Ecto neural progenitor cell (in vitro differentiated cells): Measurements from ENCODE around the gene CRIP3.

Experiments used
- DNase-seq: peaks from one replicate; pipeline ENCODE4 v3.0.0-alpha.2; 2018; ENCODE audit warnings: low spot score

Gene CRIP3

DNA sequence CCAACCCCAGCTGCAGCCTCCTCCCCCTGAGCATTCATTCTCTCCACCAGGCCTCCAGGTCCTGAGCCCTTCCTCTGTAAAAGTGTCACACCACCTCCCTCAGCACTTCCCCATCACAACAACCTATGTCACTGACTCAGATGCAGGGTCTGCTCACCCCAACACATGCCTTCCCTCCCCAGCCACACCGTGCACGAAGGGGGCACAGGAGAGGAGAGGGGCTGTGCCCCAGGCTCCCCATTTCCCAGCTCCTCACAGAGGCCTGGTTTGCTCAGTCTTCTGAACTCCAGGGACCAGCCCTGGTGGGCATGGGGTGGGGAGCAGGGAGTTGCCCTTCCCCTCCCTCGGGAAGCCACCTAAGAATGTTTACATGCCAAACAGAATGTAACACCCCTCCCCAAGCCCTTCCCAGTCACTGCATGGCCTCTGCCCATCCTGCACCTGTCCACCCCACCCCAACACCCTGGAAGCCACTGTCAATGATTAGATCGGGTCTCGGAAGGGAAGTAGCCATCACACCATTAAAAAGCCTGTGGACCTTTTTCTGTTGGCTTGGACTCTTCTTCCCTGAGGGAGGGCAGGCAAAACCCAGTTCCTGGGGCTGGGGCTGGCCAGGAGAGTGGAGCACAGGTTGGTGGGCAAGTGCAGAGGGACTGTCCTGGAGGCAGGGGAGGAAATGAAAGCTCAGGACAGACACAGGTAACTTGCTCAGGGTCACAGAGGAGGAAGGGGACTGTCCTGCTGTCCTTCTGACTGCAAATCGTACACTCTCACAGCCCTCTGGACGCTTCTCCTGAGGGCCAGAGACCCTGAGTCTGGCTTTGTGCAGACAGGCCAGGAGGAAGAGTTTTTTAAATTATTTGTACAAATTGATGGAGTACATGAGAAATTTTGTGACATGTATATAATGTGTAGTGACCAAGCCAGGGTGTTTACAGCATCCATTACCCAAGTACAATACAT, 20.6 kb downstream of the CRIP3 start:
- DNase-seq: no peak

DNA sequence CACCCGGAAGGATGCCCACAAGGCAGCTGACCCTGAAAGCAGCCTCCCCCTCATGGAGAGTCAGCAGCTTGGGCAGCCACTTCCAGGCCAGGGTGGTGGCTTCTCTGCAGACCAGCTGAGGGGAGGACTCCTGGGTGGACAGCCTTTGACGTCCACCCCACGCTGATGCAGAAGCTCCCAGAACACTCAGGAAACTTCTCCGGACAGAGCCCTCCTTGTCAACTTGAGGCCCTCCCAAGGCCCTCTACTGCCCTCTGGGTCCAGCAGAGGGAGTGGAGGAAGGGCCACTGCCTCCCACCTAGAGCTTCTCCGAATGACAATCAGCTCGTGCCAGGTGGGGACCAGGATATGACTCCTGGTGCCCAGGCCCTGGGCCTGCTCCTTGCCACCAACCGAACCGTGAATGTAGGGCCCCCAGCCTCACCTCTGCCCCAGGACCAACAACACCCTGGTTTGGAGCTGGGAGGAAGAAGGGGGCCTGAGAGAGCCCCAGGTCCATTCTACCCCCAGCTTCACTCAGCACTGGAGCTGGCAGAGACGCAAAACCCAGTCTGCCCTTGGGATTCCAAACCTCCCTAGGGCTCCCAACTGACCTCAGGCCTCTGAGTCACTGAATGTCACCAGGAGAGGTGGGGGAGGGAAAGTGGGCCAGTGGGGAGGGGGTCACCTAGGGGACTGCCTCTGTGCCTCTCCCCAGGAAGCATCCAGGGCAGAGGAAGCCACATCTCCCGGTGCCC, 21.5 kb downstream of the CRIP3 start:
- no peak for DNase-seq

DNA sequence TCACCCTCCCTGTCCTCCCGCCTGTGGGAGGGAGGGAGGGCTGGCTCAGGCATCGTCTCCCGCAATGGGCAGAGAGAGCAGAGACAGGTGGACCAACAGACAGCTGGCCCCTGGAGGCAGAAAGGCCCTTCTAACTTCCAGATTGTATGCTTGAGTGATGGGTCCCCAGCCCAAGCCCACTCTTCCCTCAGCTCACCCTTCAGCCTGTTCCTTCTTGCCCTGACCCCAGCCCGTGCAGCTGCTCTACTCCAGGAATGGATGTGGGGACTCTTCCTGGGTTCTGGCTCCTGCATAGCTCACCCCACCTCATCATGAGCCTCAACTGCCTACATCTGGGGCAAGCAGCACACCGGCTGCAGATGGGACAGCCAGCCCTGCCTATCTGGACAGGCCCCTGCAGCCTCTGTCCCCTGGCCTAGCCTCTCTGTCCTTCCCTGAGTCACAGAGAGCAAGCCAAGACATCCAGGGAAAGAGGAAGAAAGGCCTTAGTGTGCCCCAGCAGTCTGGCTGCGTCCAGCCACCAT, 22.1 kb downstream of the CRIP3 start:
- DNase-seq: no peak

DNA sequence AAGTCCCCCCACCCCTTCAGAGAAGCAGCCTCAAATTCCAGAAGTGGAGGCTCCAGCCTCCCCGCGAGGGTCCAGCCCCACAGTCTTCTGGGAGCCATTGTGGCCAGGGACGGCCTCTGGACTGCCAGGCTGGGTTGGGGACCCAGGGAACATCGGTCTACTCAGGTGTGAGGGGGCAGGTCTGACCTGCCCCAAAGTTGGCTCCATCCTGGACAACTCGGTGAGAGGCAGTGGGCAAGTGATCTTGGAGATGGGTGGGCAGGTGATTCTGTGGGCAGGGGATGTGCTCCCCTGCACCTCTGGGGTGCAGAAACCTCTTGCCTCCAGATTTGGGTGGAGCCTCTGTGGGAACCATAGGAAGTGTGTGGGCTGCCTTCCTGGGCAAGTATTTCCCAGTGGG, 22.8 kb downstream of the CRIP3 start:
- DNase-seq: no peak

DNA sequence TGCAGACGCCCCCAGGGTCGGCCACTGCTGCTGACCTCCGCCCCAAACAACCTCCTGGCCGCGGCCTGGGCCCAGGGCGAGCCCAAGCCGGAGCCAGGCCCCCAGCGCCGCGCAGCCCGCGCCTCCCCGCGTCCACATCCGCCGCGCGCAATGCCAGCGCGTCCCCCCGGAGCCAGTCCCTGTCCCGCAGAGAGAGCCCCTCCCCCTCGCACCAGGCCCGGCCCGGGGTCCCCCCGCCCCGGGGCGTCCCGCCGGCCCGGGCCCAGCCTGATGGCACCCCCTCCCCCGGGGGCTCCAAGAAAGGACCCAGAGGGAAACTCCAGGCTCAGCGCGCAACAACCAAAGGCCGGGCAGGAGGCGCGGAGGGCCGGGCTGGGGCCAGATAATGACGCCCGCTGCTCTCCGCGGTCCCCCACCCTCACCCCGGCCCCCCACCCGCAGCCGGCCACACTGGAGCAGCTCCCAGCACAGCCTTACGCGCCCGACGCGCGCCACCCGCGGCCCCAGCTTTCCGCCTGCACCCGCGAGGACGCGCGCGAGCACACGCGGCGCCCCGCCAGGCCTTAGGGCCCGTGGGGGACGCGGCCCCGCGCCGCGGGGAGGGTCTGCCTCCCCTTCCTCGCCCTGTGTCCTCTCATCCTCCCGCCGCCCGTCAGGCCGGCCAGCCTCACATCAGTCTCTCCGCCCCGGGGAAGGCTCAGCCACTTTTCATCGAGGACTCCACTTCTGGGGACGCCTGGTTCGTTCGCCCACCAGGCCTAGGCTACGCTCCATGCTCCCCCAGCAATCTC, 23.4 kb downstream of the CRIP3 start:
- peak; percentile 68 for DNase-seq

DNA sequence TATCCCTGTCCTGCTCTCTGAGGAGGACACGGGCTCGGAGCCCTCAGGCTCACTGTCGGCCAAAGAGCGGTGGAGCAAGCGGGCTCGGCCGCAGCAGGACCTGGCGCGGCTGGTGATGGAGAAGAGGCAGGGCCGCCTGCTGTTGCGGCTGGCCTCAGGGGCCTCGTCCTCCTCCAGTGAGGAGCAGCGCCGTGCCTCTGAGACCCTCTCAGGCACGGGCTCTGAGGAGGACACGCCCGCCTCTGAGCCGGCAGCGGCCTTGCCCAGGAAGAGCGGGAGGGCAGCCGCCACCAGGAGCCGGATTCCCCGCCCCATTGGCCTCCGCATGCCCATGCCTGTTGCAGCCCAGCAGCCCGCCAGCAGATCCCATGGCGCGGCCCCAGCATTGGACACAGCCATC, 24.7 kb downstream of the CRIP3 start:
- DNase-seq: no peak

DNA sequence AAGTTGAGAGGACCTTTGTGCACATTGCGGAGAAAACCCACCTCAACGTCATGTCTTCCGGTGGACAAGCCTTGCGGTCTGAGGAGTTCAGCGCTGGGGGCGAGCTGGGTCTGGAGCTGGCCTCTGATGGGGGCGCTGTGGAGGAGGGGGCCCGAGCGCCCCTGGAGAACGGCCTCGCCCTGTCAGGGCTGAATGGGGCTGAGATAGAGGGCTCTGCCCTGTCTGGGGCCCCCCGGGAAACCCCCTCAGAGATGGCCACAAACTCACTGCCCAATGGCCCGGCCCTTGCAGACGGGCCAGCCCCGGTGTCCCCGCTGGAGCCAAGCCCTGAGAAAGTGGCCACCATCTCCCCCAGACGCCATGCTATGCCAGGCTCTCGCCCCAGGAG, 25.1 kb downstream of the CRIP3 start:
- DNase-seq: no peak

DNA sequence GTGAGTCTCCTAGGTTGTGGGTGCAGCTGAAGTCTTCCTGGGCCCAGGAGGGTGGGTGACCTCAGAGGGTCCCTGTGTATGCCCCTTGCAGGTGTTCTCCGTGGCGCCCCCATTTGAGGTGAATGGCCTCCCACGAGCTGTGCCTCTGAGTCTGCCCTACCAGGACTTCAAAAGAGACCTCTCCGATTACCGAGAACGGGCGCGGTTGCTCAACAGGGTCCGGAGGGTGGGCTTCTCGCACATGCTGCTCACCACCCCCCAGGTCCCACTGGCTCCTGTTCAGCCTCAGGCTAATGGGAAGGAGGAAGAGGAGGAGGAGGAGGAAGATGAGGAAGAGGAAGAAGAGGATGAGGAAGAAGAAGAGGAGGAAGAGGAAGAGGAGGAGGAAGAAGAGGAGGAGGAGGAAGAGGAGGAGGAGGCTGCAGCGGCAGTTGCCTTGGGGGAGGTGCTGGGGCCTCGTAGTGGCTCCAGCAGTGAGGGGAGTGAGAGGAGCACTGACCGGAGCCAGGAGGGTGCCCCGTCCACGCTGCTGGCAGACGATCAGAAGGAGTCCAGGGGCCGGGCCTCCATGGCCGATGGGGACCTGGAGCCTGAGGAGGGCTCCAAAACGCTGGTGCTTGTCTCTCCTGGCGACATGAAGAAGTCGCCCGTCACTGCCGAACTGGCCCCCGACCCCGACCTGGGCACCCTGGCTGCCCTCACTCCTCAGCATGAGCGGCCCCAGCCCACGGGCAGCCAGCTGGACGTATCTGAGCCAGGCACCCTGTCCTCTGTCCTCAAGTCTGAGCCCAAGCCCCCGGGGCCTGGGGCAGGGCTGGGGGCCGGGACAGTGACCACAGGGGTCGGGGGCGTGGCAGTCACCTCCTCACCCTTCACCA, 25.8 kb downstream of the CRIP3 start:
- no peak for DNase-seq

DNA sequence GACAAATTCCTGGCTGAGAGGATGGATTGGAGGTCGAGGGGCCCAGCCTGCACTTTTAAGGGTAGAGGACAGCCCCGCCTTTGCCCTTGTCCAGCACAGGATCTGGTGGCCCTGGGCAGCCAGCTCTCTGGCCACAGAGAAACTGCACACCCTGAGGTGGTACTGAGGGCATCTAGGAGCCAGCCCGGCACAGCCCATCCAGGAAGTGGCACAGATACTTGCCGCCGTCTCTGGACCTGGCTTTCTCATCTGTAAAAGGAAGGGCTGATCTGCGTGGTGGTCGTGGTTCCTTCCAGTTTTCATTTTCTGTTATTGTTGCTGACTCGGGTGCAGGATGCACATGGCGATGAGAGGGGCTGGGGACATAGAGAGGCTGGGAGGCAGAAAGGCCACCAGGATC, 26.6 kb downstream of the CRIP3 start:
- DNase-seq: no peak

DNA sequence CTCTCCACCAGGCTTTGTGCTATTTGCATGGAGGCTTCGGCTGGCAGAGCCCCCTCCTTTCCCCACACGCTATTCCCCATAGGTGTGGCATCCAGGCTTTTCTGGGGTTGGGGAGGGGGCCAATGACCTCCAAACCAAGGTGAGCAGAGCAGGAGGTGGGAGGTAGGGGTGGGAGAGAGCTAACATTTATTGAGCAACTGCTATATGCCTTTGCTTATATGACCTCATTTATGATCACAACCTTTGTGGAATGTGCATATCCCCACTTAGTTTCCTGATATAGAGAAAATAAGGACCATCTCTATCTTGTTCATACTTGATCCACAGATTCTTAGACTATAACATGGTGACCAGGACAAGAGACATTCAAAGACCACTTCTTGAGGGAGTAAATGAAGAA, 28.4 kb downstream of the CRIP3 start:
- no peak for DNase-seq

DNA sequence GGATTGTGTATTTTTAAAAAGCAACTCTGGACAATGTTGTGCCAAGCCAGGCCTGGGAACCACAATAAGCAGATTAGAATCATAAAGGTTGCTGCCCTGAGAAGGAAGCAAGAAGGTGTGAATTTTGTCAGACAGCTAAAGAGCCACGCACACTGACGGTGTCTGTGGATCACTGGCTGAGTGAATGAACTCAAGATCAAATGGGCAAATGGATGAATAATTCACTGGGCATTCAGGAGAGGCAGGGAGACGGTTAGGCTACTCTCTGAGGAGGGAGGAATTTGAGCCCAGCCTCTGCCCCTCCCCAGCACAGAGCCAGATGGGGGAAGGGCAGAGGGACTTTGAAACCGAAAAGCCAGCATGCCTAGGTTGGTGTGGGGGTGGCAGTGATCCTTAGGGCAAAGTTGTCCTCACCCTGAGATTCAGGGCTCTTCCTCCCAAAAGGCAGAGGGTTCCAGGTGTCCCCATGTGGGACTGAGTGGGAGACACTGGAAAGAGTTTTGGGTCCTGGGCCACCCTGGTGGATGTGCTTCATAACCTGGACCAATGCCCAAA, 30.0 kb downstream of the CRIP3 start:
- DNase-seq: no peak

DNA sequence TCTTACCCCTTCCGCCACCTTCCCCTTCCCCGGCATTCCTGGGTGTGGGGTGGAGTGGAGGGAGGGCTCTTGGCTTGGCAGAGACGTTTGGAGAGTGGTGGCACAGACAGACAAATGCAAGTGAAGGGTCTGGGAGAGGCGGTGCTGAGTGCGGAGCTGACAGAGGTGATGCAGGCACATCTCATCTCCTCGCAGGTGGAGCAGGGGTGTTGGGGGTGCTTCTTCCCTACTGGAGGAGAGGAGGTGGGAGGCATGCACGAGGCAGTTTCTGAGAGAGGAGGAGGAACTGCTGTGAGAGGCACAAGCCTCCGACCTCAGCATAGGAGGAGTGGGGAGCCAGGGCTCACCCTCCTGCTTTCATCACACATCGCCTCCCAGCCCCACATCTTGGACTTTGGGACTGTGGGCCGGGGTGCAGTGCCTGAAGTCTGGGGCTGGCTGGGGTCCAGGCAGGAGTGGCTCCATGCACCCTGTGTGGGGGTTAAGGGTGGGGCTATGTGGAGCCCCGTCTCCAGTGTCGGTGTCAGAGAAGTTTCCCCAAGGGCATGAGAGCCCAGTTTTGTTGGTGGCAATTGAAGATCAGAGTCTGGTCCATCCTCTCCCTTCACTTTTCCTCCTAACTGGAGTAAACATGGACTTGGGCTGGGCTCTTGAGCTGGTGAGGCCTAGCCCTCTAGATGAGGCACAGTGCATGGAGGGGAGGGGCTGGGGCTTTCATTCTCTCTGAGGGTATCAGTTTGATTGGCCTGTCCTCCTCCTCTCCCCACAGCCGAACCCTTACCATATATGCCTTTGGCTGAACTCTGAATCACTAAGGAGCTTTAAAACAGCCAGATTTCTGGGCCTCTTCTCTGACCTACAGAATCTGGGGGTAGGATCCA, 30.7 kb downstream of the CRIP3 start:
- DNase-seq: no peak

DNA sequence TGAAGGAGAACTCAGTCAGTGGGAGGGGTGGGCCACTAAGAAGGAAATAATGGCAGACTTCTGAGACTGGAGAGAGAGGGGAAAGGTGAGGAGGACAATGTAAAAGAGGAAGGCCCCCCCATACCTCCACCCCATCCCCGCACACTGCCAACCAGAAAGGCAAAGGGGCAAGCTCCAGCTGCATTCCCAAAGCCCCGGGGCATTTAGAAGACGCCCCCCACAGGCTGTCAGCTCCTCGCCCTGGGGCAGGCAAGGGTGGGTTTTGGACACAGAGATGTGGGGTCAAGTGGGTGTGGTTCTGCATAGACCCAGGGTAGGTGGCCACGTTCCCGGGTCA, 31.4 kb downstream of the CRIP3 start:
- DNase-seq: no peak

DNA sequence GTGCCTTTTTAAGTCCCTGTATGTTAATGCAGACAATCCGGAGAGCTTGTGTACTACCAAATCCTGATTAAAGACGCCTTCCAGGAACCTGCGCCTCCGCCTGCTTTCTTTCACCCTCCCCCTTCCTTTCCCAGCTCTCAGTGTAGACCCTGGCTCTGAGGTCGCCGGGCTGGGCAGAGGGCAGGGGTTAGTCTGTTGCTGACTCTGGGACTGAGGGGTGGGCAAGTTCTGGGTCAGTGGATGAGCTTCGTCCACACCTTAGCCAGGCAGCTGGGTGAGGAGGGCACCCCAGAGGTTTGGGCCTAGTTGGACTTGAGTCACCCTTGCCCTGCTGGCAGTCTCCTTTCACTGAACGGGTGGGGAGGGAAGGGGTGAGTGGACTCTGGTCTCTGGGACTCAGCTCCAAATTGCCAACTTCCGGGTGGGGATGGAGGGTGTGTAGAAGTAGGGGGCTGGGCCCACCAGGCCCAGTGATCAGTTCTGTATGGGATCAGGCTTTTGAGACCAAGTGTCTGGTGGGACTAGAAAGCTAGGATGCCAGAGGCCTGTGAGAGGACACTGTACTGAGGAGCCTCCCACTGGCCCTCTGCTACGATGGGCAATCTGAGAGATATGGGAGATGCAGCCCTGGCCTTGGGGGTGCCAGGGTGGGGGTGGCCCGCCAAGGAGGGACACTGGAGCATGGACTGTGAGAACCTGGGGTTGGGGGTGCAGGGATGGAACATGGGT, 31.9 kb downstream of the CRIP3 start:
- DNase-seq: no peak

DNA sequence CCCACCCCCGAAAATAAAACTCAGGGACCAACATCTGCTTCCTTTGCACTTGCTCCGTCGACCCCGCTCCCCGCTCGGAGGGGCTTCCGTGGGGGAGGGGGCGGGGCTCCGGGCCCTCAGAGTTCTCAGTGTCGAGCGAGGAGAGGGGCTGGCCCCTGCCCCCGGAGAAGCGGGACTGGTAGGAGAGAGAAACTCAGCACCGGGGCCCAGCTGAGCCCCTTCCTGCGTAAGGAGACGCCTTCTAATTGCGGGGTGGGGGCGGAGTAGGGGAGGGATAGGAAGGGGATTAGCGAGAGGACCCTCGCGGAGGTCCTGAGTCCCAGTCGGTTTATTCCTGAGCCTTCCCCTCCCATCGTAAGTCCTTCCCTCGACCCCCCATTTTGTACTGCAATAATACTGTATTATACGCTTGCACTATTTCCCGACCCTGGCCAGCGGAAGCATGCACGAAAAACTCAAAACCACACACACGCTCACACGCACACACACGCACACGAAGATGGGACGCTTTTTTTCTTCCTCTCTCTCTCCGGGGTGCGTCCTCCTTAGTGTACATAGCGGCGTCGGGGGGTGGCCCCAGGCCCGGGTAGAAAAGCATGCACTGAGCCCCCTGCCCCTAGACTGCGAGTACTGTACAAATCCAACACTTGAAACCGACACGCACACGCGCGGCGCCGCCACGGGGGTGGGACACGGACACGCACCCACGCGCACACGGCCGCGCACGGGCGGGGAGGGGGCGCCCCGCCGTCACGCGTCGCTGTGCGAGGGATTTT, 32.6 kb downstream of the CRIP3 start:
- DNase-seq: peak; percentile 67

DNA sequence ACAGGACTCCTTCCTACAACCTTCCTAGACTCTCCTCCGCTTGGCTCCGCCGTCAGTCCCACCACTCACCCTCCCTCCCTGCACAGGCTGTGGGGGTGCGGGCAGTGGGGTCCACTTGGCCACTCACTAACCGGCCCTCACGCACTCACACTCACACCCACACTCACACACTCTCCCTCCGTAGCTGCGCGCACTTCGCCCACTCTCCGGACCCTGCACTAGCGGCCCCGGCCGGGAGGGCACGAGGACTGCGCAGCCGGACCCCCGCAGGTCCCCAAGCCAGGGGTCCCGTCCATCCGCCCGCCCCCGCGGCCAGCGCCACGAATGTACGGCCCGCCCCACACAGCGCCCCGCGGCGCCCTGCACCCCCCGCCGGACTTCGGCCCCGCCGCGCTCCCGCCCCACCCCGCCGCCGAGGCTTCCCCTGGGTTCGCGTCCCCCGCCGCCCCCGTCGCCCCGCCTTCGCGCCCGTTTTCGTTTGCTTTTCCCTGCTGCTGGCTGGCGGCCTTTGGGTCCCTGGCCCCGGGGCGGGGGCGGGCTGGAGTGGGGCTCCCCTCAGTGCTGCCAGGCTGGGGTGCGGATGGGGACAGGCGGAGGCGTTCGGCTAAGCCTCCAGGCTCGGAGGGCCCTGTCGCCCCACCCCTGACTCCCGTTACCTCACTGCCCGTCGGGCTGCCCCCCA, 33.6 kb downstream of the CRIP3 start:
- peak; percentile 67 for DNase-seq

DNA sequence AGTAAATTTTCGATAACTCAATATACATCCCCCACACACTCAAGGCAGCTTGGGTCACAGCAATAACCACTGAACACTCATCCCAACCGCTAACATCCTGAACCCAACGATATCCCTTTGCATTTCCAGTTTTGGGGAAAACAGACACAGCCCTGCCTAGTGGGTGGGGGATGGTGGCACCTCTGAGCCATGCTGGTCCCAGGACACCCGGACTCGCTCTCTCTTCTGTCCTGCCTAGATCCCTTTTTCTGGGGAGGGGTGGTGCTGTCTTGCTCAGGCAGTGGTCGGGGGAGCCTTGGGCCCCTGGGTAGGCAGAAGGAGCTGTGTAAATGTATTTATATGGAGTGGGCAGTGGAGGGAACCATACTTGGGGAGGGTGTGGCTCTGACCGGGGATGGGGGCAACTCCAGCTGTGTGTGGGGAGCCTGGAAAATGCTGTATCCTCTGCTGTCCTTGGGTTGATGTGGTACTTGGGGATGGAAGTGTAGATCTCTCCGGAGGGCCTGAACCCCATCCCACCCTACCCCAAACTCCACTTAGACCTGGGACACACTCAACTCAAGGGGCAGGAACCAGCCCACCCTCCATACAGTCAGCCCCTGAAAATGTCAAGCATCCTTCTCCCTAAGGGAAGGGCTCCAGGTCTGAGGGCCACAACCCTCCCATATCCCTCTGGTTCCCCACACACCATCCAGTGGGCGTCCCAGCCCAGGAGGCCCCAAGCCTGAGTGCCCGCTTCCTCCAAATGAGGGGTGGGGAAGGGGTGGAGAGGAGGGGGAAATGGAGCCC, 34.3 kb downstream of the CRIP3 start:
- no peak for DNase-seq
